CD4-positive, alpha-beta T cell treated with Interleukin-6 at 100 ng/mL for 8 hours (primary cell): Measurements from ENCODE around the gene UBR4.
"Not testable (repeated sequence)": the region's sequence is repeated elsewhere in the genome, so short reads cannot be mapped to it uniquely, and the experiment has no call there.

Experiments
- DNase-seq: peaks from one replicate; pipeline ENCODE4 v3.0.0-alpha.2; 2020; ENCODE audit warnings: mixed read lengths, low spot score

The UBR4 gene

GRCh38 chr1:19220080-19220846, 10.2 kb upstream of the UBR4 start:
- DNase-seq: no peak

GRCh38 chr1:19219451-19219850, 9.4 kb upstream of the UBR4 start:
- DNase-seq: no peak

GRCh38 chr1:19216585-19216984, 6.5 kb upstream of the UBR4 start:
- not testable (repeated sequence) for DNase-seq

- DNase-seq: no peak
Observed at GRCh38 chr1:19213580-19213979, 3.5 kb upstream of the UBR4 start.

GRCh38 chr1:19212167-19212566, 2.1 kb upstream of the UBR4 start:
- no peak for DNase-seq

GRCh38 chr1:19210772-19211549, 895 bp upstream of the UBR4 start:
- DNase-seq: no peak

- peak; percentile 12 for DNase-seq
Observed at GRCh38 chr1:19209439-19209989, 552 bp downstream of the UBR4 start.

- no peak for DNase-seq
Observed at GRCh38 chr1:19208710-19209438, 1.2 kb downstream of the UBR4 start.

GRCh38 chr1:19206947-19207346, 3.1 kb downstream of the UBR4 start:
- no peak for DNase-seq

GRCh38 chr1:19205845-19206244, 4.2 kb downstream of the UBR4 start:
- no peak for DNase-seq

GRCh38 chr1:19205403-19205802, 4.7 kb downstream of the UBR4 start:
- no peak for DNase-seq

- no peak for DNase-seq
Observed at GRCh38 chr1:19204446-19205266, 5.4 kb downstream of the UBR4 start.

- no peak for DNase-seq
Observed at GRCh38 chr1:19203440-19203839, 6.6 kb downstream of the UBR4 start.

GRCh38 chr1:19202396-19202795, 7.7 kb downstream of the UBR4 start:
- no peak for DNase-seq

GRCh38 chr1:19199969-19200604, 10.0 kb downstream of the UBR4 start:
- DNase-seq: no peak

GRCh38 chr1:19199329-19199968, 10.6 kb downstream of the UBR4 start:
- DNase-seq: no peak

- DNase-seq: no peak
Observed at GRCh38 chr1:19198820-19199219, 11.2 kb downstream of the UBR4 start.

GRCh38 chr1:19197845-19198244, 12.2 kb downstream of the UBR4 start:
- DNase-seq: no peak

- no peak for DNase-seq
Observed at GRCh38 chr1:19196331-19196730, 13.7 kb downstream of the UBR4 start.

- no peak for DNase-seq
Observed at GRCh38 chr1:19193004-19193403, 17.1 kb downstream of the UBR4 start.

GRCh38 chr1:19191811-19192210, 18.3 kb downstream of the UBR4 start:
- DNase-seq: no peak
